HepG2 (cell line): ENCODE results near the gene VWA7. TPM values are rescaled to one million over a fixed set of nuclear protein-coding genes. Genes with fewer than 3 reads are reported as not detected.
A peak's percentile ranks its signal among the peaks of the same experiment; 100 is the strongest.

Experiments used
- ATRX ChIP-seq: sonication (generic); formaldehyde crosslinking; IDR thresholded peaks from 2 replicates; pipeline ENCODE4 v1.4.0; 2020; ENCODE audit warnings: missing genetic modification reagents, borderline replicate concordance
- FOSL2 ChIP-seq: sonication (generic); formaldehyde crosslinking; IDR thresholded peaks from 2 replicates; pipeline ENCODE4 v1.4.0; 2020; ENCODE audit warnings: missing genetic modification reagents
- RBFOX2 ChIP-seq: fragments of 200-400 bp; formaldehyde crosslinking; IDR thresholded peaks from 2 replicates; pipeline ENCODE4 v1.6.1; 2017; ENCODE audit warnings: low read depth, mild to moderate bottlenecking, low read length
- ZNF589 ChIP-seq: sonication (generic); formaldehyde crosslinking; conservative IDR thresholded peaks from 2 replicates; pipeline ENCODE4 v1.8.0; 2022; ENCODE audit warnings: mild to moderate bottlenecking, moderate library complexity, missing genetic modification reagents
- ZNF724P ChIP-seq: sonication (generic); formaldehyde crosslinking; IDR thresholded peaks from 2 replicates; pipeline ENCODE4 v1.8.0; 2022; ENCODE audit warnings: missing genetic modification reagents, borderline replicate concordance
- ZNF841 ChIP-seq: sonication (generic); formaldehyde crosslinking; IDR thresholded peaks from 2 replicates; pipeline ENCODE4 v1.8.1; 2023; ENCODE audit warnings: missing genetic modification reagents, borderline replicate concordance
- polyA plus RNA-seq, 8 experiments: library from polyadenylated mRNA; depleted of rRNA in 3 of 8; stranded (reverse) in 7 of 8; unstranded in 1 of 8; fragments of >200 nt; fragmentation: Illumina TruSeq in 4 of 8; extraction: Trizol in 4 of 8; gene quantifications; 2 replicates each; pipeline versions ENCODE4 v1.2.1 to v1.2.3, GENCODE V29; 2011 to 2016; ENCODE audit warnings: low read depth in 4 of 8, missing spikeins in 1 of 8, mixed read lengths in 1 of 8; ENCODE audit not compliant: insufficient read depth in 1 of 8
- total RNA-seq, 5 experiments: library from RNA; depleted of rRNA; stranded (reverse); fragments of >200 nt; fragmentation: Illumina TruSeq; extraction: Trizol; gene quantifications; 2 replicates each; pipeline ENCODE4 v1.2.3, GENCODE V29; 2016; ENCODE audit warnings: low read depth in 1 of 5
- TF ChIP-seq, protein P1 (sequence below): sonication (generic); formaldehyde crosslinking; IDR thresholded peaks from 2 replicates; pipeline ENCODE4 v1.5.1; 2020; ENCODE audit warnings: missing genetic modification reagents, mild to moderate bottlenecking, borderline replicate concordance
- TF ChIP-seq, protein P2 (sequence below): sonication (generic); formaldehyde crosslinking; IDR thresholded peaks from 2 replicates; pipeline ENCODE4 v1.8.0; 2022; ENCODE audit warnings: missing genetic modification reagents, mild to moderate bottlenecking, moderate library complexity, borderline replicate concordance
- TF ChIP-seq, protein P3 (sequence below): sonication (generic); formaldehyde crosslinking; IDR thresholded peaks from 2 replicates; pipeline ENCODE4; 2020; ENCODE audit warnings: missing genetic modification reagents, mild to moderate bottlenecking, borderline replicate concordance
- TF ChIP-seq, protein P4 (sequence below): sonication (generic); formaldehyde crosslinking; IDR thresholded peaks from one replicate; pipeline ENCODE4 v1.5.1; 2020; ENCODE audit warnings: mild to moderate bottlenecking, missing genetic modification reagents; ENCODE audit errors: not compliant biosample characterization
- TF ChIP-seq, protein P5 (sequence below): IDR thresholded peaks from 2 replicates; pipeline ENCODE4 v1.6.1; 2016; ENCODE audit warnings: missing genetic modification reagents, missing compliant biosample characterization

The VWA7 gene
- total and polyA plus RNA-seq, 2 of the 13 experiments (the other 11 are each of a cell fraction or from before 2014, with no cell fraction given) = 0.86 to 3.3 TPM

DNA sequence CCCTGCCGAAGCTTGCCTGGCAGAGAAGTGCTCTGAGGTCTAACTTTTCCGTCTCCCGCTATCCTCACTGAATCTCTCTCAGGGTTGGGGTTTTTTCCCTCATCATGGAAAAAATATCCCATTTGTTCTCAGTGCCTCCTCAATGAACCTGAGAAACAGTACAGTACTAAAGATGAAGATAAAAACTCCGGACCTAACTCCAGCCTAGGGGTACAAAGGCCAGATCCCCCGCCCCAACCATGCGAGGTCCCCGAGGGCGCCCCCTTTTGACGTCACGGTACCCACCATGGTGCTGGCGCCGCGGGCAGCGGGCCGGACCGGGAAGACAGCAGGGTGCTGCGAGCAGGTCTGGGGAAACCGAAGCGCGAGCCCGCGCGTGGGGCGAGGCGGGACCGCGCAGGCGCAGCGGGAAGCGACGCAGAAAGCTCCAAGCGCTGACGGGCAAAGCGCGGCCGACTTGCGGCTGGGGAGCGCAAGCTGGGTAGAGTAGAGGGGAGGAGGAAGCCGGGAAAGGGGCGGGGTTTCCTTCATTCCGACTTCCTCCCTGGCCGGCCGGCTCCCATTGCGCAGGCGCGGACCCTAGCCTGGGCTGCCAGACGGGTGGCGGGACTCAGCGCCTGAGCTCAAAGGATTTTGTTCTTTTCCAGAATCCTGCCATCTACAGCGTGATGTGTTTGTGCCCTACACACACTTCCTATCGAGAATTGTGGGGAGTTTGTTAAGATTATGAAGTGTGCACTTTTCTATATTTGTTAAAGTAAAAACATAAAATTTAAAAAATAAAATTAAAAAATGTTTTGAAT is 29.5 kb upstream of the VWA7 start, which contains the start of gene LSM2 (continued):
- TF ChIP-seq, protein P1, sequence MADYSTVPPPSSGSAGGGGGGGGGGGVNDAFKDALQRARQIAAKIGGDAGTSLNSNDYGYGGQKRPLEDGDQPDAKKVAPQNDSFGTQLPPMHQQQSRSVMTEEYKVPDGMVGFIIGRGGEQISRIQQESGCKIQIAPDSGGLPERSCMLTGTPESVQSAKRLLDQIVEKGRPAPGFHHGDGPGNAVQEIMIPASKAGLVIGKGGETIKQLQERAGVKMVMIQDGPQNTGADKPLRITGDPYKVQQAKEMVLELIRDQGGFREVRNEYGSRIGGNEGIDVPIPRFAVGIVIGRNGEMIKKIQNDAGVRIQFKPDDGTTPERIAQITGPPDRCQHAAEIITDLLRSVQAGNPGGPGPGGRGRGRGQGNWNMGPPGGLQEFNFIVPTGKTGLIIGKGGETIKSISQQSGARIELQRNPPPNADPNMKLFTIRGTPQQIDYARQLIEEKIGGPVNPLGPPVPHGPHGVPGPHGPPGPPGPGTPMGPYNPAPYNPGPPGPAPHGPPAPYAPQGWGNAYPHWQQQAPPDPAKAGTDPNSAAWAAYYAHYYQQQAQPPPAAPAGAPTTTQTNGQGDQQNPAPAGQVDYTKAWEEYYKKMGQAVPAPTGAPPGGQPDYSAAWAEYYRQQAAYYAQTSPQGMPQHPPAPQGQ (CRISPR knock-in tag) = peak; percentile 67; the same call in 1 of the 2 replicates
- TF ChIP-seq ZNF589 (CRISPR knock-in tag) = peak; percentile 79
- TF ChIP-seq, protein P2, sequence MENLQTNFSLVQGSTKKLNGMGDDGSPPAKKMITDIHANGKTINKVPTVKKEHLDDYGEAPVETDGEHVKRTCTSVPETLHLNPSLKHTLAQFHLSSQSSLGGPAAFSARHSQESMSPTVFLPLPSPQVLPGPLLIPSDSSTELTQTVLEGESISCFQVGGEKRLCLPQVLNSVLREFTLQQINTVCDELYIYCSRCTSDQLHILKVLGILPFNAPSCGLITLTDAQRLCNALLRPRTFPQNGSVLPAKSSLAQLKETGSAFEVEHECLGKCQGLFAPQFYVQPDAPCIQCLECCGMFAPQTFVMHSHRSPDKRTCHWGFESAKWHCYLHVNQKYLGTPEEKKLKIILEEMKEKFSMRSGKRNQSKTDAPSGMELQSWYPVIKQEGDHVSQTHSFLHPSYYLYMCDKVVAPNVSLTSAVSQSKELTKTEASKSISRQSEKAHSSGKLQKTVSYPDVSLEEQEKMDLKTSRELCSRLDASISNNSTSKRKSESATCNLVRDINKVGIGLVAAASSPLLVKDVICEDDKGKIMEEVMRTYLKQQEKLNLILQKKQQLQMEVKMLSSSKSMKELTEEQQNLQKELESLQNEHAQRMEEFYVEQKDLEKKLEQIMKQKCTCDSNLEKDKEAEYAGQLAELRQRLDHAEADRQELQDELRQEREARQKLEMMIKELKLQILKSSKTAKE = peak; percentile 81
- TF ChIP-seq, protein P3, sequence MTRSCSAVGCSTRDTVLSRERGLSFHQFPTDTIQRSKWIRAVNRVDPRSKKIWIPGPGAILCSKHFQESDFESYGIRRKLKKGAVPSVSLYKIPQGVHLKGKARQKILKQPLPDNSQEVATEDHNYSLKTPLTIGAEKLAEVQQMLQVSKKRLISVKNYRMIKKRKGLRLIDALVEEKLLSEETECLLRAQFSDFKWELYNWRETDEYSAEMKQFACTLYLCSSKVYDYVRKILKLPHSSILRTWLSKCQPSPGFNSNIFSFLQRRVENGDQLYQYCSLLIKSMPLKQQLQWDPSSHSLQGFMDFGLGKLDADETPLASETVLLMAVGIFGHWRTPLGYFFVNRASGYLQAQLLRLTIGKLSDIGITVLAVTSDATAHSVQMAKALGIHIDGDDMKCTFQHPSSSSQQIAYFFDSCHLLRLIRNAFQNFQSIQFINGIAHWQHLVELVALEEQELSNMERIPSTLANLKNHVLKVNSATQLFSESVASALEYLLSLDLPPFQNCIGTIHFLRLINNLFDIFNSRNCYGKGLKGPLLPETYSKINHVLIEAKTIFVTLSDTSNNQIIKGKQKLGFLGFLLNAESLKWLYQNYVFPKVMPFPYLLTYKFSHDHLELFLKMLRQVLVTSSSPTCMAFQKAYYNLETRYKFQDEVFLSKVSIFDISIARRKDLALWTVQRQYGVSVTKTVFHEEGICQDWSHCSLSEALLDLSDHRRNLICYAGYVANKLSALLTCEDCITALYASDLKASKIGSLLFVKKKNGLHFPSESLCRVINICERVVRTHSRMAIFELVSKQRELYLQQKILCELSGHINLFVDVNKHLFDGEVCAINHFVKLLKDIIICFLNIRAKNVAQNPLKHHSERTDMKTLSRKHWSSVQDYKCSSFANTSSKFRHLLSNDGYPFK (CRISPR knock-in tag) = peak; percentile 88
- TF ChIP-seq, protein P4, sequence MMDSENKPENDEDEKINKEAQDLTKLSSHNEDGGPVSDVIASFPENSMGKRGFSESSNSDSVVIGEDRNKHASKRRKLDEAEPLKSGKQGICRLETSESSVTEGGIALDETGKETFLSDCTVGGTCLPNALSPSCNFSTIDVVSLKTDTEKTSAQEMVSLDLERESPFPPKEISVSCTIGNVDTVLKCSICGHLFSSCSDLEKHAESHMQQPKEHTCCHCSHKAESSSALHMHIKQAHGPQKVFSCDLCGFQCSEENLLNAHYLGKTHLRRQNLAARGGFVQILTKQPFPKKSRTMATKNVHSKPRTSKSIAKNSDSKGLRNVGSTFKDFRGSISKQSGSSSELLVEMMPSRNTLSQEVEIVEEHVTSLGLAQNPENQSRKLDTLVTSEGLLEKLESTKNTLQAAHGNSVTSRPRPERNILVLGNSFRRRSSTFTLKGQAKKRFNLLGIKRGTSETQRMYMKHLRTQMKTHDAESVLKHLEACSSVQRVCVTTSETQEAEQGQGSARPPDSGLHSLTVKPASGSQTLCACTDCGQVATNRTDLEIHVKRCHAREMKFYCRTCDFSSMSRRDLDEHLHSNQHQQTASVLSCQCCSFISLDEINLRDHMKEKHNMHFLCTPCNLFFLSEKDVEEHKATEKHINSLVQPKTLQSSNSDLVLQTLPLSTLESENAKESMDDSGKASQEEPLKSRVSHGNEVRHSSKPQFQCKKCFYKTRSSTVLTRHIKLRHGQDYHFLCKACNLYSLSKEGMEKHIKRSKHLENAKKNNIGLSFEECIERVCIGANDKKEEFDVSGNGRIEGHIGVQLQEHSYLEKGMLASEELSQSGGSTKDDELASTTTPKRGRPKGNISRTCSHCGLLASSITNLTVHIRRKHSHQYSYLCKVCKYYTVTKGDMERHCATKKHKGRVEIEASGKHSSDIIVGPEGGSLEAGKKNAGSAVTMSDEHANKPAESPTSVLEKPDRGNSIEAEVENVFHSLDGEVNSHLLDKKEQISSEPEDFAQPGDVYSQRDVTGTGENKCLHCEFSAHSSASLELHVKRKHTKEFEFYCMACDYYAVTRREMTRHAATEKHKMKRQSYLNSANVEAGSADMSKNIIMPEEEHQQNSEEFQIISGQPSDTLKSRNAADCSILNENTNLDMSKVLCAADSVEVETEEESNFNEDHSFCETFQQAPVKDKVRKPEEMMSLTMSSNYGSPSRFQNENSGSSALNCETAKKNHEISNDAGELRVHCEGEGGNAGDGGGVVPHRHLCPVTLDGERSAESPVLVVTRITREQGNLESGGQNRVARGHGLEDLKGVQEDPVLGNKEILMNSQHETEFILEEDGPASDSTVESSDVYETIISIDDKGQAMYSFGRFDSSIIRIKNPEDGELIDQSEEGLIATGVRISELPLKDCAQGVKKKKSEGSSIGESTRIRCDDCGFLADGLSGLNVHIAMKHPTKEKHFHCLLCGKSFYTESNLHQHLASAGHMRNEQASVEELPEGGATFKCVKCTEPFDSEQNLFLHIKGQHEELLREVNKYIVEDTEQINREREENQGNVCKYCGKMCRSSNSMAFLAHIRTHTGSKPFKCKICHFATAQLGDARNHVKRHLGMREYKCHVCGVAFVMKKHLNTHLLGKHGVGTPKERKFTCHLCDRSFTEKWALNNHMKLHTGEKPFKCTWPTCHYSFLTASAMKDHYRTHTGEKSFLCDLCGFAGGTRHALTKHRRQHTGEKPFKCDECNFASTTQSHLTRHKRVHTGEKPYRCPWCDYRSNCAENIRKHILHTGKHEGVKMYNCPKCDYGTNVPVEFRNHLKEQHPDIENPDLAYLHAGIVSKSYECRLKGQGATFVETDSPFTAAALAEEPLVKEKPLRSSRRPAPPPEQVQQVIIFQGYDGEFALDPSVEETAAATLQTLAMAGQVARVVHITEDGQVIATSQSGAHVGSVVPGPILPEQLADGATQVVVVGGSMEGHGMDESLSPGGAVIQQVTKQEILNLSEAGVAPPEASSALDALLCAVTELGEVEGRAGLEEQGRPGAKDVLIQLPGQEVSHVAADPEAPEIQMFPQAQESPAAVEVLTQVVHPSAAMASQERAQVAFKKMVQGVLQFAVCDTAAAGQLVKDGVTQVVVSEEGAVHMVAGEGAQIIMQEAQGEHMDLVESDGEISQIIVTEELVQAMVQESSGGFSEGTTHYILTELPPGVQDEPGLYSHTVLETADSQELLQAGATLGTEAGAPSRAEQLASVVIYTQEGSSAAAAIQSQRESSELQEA (CRISPR knock-in tag) = peak; percentile 88
- no peak; the same call in 1 of the 2 replicates for TF ChIP-seq ZNF841 (CRISPR knock-in tag)
- TF ChIP-seq FOSL2 (CRISPR knock-in tag) = peak; percentile 63
- TF ChIP-seq ZNF724P = peak; percentile 94; the same call in 1 of the 2 replicates
- TF ChIP-seq, protein P5, sequence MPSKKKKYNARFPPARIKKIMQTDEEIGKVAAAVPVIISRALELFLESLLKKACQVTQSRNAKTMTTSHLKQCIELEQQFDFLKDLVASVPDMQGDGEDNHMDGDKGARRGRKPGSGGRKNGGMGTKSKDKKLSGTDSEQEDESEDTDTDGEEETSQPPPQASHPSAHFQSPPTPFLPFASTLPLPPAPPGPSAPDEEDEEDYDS (CRISPR knock-in tag) = peak; percentile 88
- no peak for TF ChIP-seq ATRX (CRISPR knock-in tag)
- TF ChIP-seq RBFOX2 = peak; percentile 97
